Adrenal gland (tissue), 12 donors: ENCODE data around the gene AKIRIN2. TPM values are rescaled to one million over a fixed set of nuclear protein-coding genes. Genes with fewer than 3 reads are reported as not detected.

Experiments
- DNase-seq, 7 donors: peaks; one replicate each; pipeline ENCODE4 v3.0.0-alpha.2; 2019 to 2020
- H3K27ac ChIP-seq, 5 donors: fragments of 200-600 bp; sonication (generic) in 4 of 5; 1 replicate in 3 of 5; 2 replicates in 2 of 5; pipeline versions ENCODE4 v1.5.1 to v1.8.0; 2016 to 2020; ENCODE audit warnings: mild to moderate bottlenecking in 1 of 5
- H3K27me3 ChIP-seq: fragments of 200-600 bp; 2 replicates; pipeline ENCODE4 v1.8.0; 2021
- H3K36me3 ChIP-seq, 2 donors: fragments of 200-600 bp; replicated peaks in 1 of 2; 1 replicate in 1 of 2; 2 replicates in 1 of 2; pipeline versions ENCODE4 v1.5.1 to v1.8.0; 2018 to 2022
- H3K4me1 ChIP-seq, 2 donors: fragments of 200-600 bp; replicated peaks in 1 of 2; 1 replicate in 1 of 2; 2 replicates in 1 of 2; pipeline versions ENCODE4 v1.5.1 to v1.8.0; 2018 to 2021
- H3K4me3 ChIP-seq, 4 donors: fragments of 200-600 bp; sonication (generic) in 3 of 4; one replicate each; pipeline ENCODE4 v1.5.1; 2016 to 2018
- H3K9me3 ChIP-seq, 3 donors: fragments of 200-600 bp; sonication (generic) in 1 of 3; replicated peaks in 1 of 3; 1 replicate in 2 of 3; 2 replicates in 1 of 3; pipeline versions ENCODE4 v1.5.1 to v1.8.0; 2016 to 2021
- CTCF ChIP-seq, 6 experiments: fragments of 450-650 bp in 4 of 6; fragments of 200-600 bp in 2 of 6; sonication (generic) in 1 of 6; IDR thresholded peaks; 1 replicate in 5 of 6; 2 replicates in 1 of 6; pipeline versions ENCODE4 v1.5.1 to v1.8.0; 2016 to 2021; ENCODE audit warnings: antibody characterized with exemption in 6 of 6, mild to moderate bottlenecking in 2 of 6, moderate library complexity in 1 of 6
- POLR2A ChIP-seq, 2 donors: fragments of 450-650 bp; IDR thresholded peaks; one replicate each; pipeline ENCODE4 v1.6.1; 2017; ENCODE audit warnings: antibody characterized with exemption in 2 of 2, mild to moderate bottlenecking in 2 of 2, moderate library complexity in 1 of 2
- WGBS, 4 donors: extraction: QIAGEN DNeasy Blood & Tissue Kit in 2 of 4; methylation state at CpG; one replicate each; pipeline versions ENCODE4 v1.1.5 to v1.1.7; 2013 to 2017; 5-methylcytosine and 5-hydroxymethylcytosine counted together
- intact Hi-C, 2 donors: fragments of 100-400 bp; cut with DNase I; formaldehyde crosslinking; loops; one replicate each; pipeline versions ENCODE4 v1.14.1 to v1.15.0; 2022 to 2023
- polyA plus RNA-seq, 3 donors: library from polyadenylated mRNA; stranded (reverse); fragments of 200-250 nt in 2 of 3; fragments of 350-450 nt in 1 of 3; fragmentation: Illumina TruSeq in 1 of 3; extraction: RNeasy Lipid Tissue Mini Kit (QIAGEN cat#74804) in 1 of 3; gene quantifications; one replicate each; pipeline ENCODE4 v1.2.3, GENCODE V29; 2013 to 2014
- total RNA-seq, 9 donors: library from RNA; depleted of rRNA in 4 of 9; stranded (reverse); fragments of >200 nt in 4 of 9; fragments of 120-200 nt in 1 of 9; fragmentation: NEBNext Ultra II Directional in 1 of 9; extraction: Animal tissue kit (Norgen Biotek cat#: 25700) in 1 of 9; gene quantifications; one replicate each; pipeline versions ENCODE4 v1.1.0 to v1.2.4, GENCODE V29; 2013 to 2023
- donor health status: healthy with polysubstance abuse.
- donor health status: Bipolar disorder and iron deficiency.
- donor health status: DM: yes; HTN: yes; CAD: no.
- donor health status: DM: no; HTN: no; CAD: no.
- donor health status: DM: no; HTN: no; CAD: no.
- donor health status: DM: yes; HTN: yes; CAD: no.

AKIRIN2 gene
- total and polyA plus RNA-seq, 12 donors, result 20.6 to 70.2 (median 53.2) TPM

GRCh38 chr6:87683890-87684289 lies 18.1 kb downstream of the AKIRIN2 start:
- no peak overlapping the region for H3K27ac ChIP-seq
- WGBS, 4 donors, result 71 to 84% (median 74%) methylated on average over 3 of the region's 3 CpGs
- no peak for DNase-seq
- TF ChIP-seq POLR2A (IDR thresholded peaks at IDR 0.05) (no peak), CTCF (IDR thresholded peaks at IDR 0.05) (no peak)
- no peak overlapping the region for H3K4me3 ChIP-seq
- peaks cover 0 to 8% of the 10 kb centered on the region in 2 donors for H3K36me3 ChIP-seq
- peaks cover 26 to 74% of the 10 kb centered on the region in 2 donors for H3K4me1 ChIP-seq
- intact Hi-C loops, result no loop called here
- H3K9me3 ChIP-seq, result no peaks in the 10 kb centered on the region
- no peaks in the 10 kb centered on the region for H3K27me3 ChIP-seq

- DNase-seq, result no peak
- no peak overlapping the region for H3K4me3 ChIP-seq
- intact Hi-C loops, result no loop called here
- no peak overlapping the region for H3K27ac ChIP-seq
- peaks cover 24 to 60% of the 10 kb centered on the region in 2 donors for H3K4me1 ChIP-seq
- no peaks in the 10 kb centered on the region for H3K9me3 ChIP-seq
- H3K36me3 ChIP-seq, result peaks cover 0 to 22% of the 10 kb centered on the region in 2 donors
- TF ChIP-seq CTCF (IDR thresholded peaks at IDR 0.05) (no peak), POLR2A (IDR thresholded peaks at IDR 0.05) (no peak)
- no peaks in the 10 kb centered on the region for H3K27me3 ChIP-seq
Observed at GRCh38 chr6:87682310-87682709, 19.7 kb downstream of the AKIRIN2 start.

- TF ChIP-seq CTCF (IDR thresholded peaks at IDR 0.05) (no peak), POLR2A (IDR thresholded peaks at IDR 0.05) (no peak)
- intact Hi-C loops, result no loop called here
- Histone ChIP-seq H3K27ac (no peak overlapping the region), H3K9me3 (no peaks in the 10 kb centered on the region), H3K4me1 (peaks cover 0 to 9% of the 10 kb centered on the region in 2 donors), H3K4me3 (no peak overlapping the region), H3K27me3 (no peaks in the 10 kb centered on the region), H3K36me3 (peaks cover 0 to 42% of the 10 kb centered on the region in 2 donors)
- no peak for DNase-seq
- WGBS, 4 donors, result 67 to 74% (median 72%) methylated on average over 4 of the region's 4 CpGs
Observed at GRCh38 chr6:87675004-87675681, 26.9 kb downstream of the AKIRIN2 start.

- Histone ChIP-seq H3K9me3 (no peaks in the 10 kb centered on the region), H3K4me3 (no peak overlapping the region), H3K36me3 (peaks cover 0 to 42% of the 10 kb centered on the region in 2 donors), H3K27ac (peak overlapping the region in 1 of 5 donors; percentile 18), H3K4me1 (peaks cover 0 to 9% of the 10 kb centered on the region in 2 donors), H3K27me3 (no peaks in the 10 kb centered on the region)
- TF ChIP-seq POLR2A (IDR thresholded peaks at IDR 0.05), result no peak
- no peak for TF ChIP-seq CTCF (IDR thresholded peaks at IDR 0.05)
- DNase-seq, result no peak
- intact Hi-C loops, result no loop called here
Observed at GRCh38 chr6:87674290-87674689, 27.7 kb downstream of the AKIRIN2 start.
